Neural cell (in vitro differentiated cells): Measurements from ENCODE around the gene TBL1XR1. TPM values are rescaled to one million over a fixed set of nuclear protein-coding genes. Genes with fewer than 3 reads are reported as not detected.

Experiments used
- H2AFZ ChIP-seq: fragments of 200-600, 300-800 bp; sonication (generic), shearing (Covaris generic); 2 replicates; pipeline ENCODE4 v1.6.0; 2014; ENCODE audit warnings: low read depth, mild to moderate bottlenecking, antibody characterized with exemption, low read length, moderate library complexity
- H3F3A ChIP-seq: fragments of 200-600 bp; shearing (Covaris generic); 2 replicates; pipeline ENCODE4 v1.6.1; 2016; ENCODE audit warnings: mild to moderate bottlenecking, moderate library complexity, mixed read lengths, antibody characterized with exemption, low read length; ENCODE audit not compliant: insufficient read depth, poor library complexity, severe bottlenecking
- H3K27ac ChIP-seq: fragments of 200-600, 300-800 bp; sonication (generic), shearing (Covaris generic); 2 replicates; pipeline ENCODE4 v1.5.1; 2014; ENCODE audit warnings: mild to moderate bottlenecking, low read length, moderate library complexity
- H3K27me3 ChIP-seq: fragments of 300-800, 200-600 bp; sonication (generic), shearing (Covaris generic); 2 replicates; pipeline ENCODE4 v1.6.0; 2014; ENCODE audit warnings: mild to moderate bottlenecking, low read depth, low read length, moderate library complexity; ENCODE audit not compliant: insufficient read depth
- H3K36me3 ChIP-seq: fragments of 300-800, 200-600 bp; sonication (generic), shearing (Covaris generic); 2 replicates; pipeline ENCODE4 v1.5.1; 2014; ENCODE audit warnings: mild to moderate bottlenecking, antibody characterized with exemption, low read length, moderate library complexity; ENCODE audit not compliant: insufficient read depth
- H3K4me2 ChIP-seq: fragments of 300-800, 200-600 bp; sonication (generic), shearing (Covaris generic); 2 replicates; pipeline ENCODE4 v1.6.0; 2014; ENCODE audit warnings: mild to moderate bottlenecking, low read length
- H3K4me3 ChIP-seq: fragments of 300-800, 200-600 bp; sonication (generic), shearing (Covaris generic); 2 replicates; pipeline ENCODE4 v1.5.1; 2014; ENCODE audit warnings: mild to moderate bottlenecking, low read length, moderate library complexity
- H3K79me2 ChIP-seq: fragments of 200-600 bp; shearing (Covaris generic); replicated peaks from 2 replicates; pipeline ENCODE4 v1.6.0; 2014; ENCODE audit warnings: mild to moderate bottlenecking, low read length, moderate library complexity; ENCODE audit not compliant: insufficient read depth
- H3K9ac ChIP-seq: fragments of 300-800, 200-600 bp; sonication (generic), shearing (Covaris generic); 2 replicates; pipeline ENCODE4 v1.6.1; 2016; ENCODE audit warnings: mild to moderate bottlenecking, low read length, mixed read lengths
- H3K9me2 ChIP-seq: fragments of 200-600 bp; shearing (Covaris generic); 2 replicates; pipeline ENCODE4 v1.6.1; 2016; ENCODE audit warnings: mild to moderate bottlenecking, low read length, mixed read lengths; ENCODE audit not compliant: insufficient read depth
- H3K9me3 ChIP-seq: fragments of 200-600, 300-800 bp; sonication (generic), shearing (Covaris generic); 2 replicates; pipeline ENCODE4 v1.6.1; 2016; ENCODE audit warnings: mild to moderate bottlenecking, mixed run types, low read length, moderate library complexity, mixed read lengths
- H4K20me1 ChIP-seq: fragments of 200-600 bp; shearing (Covaris generic); 2 replicates; pipeline ENCODE4 v1.6.1; 2016; ENCODE audit warnings: mild to moderate bottlenecking, mixed run types; ENCODE audit not compliant: insufficient read depth
- EP300 ChIP-seq: fragments of 450-650 bp; conservative IDR thresholded peaks from 2 replicates; pipeline ENCODE4 v1.6.1; 2014; ENCODE audit warnings: antibody characterized with exemption, mild to moderate bottlenecking, moderate library complexity; ENCODE audit not compliant: poor library complexity, severe bottlenecking
- EZH2 ChIP-seq: fragments of 200-600, 300-800 bp; shearing (Covaris generic), sonication (generic); IDR thresholded peaks from 2 replicates; pipeline ENCODE4 v1.6.1; 2014; ENCODE audit warnings: antibody characterized with exemption, low read length, borderline replicate concordance, mild to moderate bottlenecking; ENCODE audit not compliant: insufficient read depth, poor library complexity, severe bottlenecking
- MXI1 ChIP-seq: fragments of 450-650 bp; conservative IDR thresholded peaks from 2 replicates; pipeline ENCODE4 v1.6.1; 2014; ENCODE audit warnings: antibody characterized with exemption, mild to moderate bottlenecking; ENCODE audit not compliant: poor library complexity, severe bottlenecking
- POLR2AphosphoS5 ChIP-seq: IDR thresholded peaks from 2 replicates; pipeline ENCODE4 v1.6.1; 2012
- RAD21 ChIP-seq: fragments of 450-650 bp; conservative IDR thresholded peaks from 2 replicates; pipeline ENCODE4 v1.6.1; 2014; ENCODE audit warnings: antibody characterized with exemption, mild to moderate bottlenecking, moderate library complexity
- REST ChIP-seq: IDR thresholded peaks from 2 replicates; pipeline ENCODE4 v1.6.1; 2012; ENCODE audit warnings: borderline replicate concordance
- SMC3 ChIP-seq: fragments of 450-650 bp; conservative IDR thresholded peaks from 2 replicates; pipeline ENCODE4 v1.6.1; 2014; ENCODE audit warnings: antibody characterized with exemption, mild to moderate bottlenecking, moderate library complexity; ENCODE audit not compliant: poor library complexity
- TAF1 ChIP-seq: IDR thresholded peaks from 2 replicates; pipeline ENCODE4 v1.6.1; 2012; ENCODE audit warnings: low read depth
- polyA plus RNA-seq: library from polyadenylated mRNA; depleted of rRNA; stranded (reverse); fragments of >200 nt; gene quantifications from 2 replicates; pipeline ENCODE4 v1.2.3, GENCODE V29; 2014
- TF ChIP-seq, protein P1 (sequence below): fragments of 450-650 bp; IDR thresholded peaks from 2 replicates; pipeline ENCODE4 v1.5.1; 2014; ENCODE audit warnings: antibody characterized with exemption, mild to moderate bottlenecking, moderate library complexity; ENCODE audit not compliant: poor library complexity, severe bottlenecking

TBL1XR1 gene
- polyA plus RNA-seq, 1 donor from 2014 or later, result 96.3 TPM

GRCh38 chr3:177145954-177146353, 51.3 kb downstream of the TBL1XR1 start:
- H3F3A ChIP-seq, result no peaks in the 10 kb centered on the region
- H3K4me2 ChIP-seq, result no peak overlapping the region
- no peaks in the 10 kb centered on the region for H3K9me3 ChIP-seq
- no peak overlapping the region for H3K9ac ChIP-seq
- H3K27me3 ChIP-seq, result no peaks in the 10 kb centered on the region
- no peak overlapping the region for H2AFZ ChIP-seq
- no peak for TF ChIP-seq EZH2
- no peak for TF ChIP-seq MXI1
- no peak overlapping the region for H3K4me3 ChIP-seq
- H3K79me2 ChIP-seq, result peaks cover 84% of the 10 kb centered on the region
- H3K9me2 ChIP-seq, result no peaks in the 10 kb centered on the region
- H4K20me1 ChIP-seq, result no peaks in the 10 kb centered on the region
- H3K27ac ChIP-seq, result no peak overlapping the region
- H3K36me3 ChIP-seq, result no peaks in the 10 kb centered on the region

- peaks cover 89% of the 10 kb centered on the region for H3K79me2 ChIP-seq
- no peak overlapping the region for H3K4me2 ChIP-seq
- TF ChIP-seq POLR2AphosphoS5 (no peak), EP300 (no peak), SMC3 (no peak), TAF1 (no peak), RAD21 (no peak), REST (no peak), MXI1 (no peak), EZH2 (no peak)
- TF ChIP-seq, protein P1, sequence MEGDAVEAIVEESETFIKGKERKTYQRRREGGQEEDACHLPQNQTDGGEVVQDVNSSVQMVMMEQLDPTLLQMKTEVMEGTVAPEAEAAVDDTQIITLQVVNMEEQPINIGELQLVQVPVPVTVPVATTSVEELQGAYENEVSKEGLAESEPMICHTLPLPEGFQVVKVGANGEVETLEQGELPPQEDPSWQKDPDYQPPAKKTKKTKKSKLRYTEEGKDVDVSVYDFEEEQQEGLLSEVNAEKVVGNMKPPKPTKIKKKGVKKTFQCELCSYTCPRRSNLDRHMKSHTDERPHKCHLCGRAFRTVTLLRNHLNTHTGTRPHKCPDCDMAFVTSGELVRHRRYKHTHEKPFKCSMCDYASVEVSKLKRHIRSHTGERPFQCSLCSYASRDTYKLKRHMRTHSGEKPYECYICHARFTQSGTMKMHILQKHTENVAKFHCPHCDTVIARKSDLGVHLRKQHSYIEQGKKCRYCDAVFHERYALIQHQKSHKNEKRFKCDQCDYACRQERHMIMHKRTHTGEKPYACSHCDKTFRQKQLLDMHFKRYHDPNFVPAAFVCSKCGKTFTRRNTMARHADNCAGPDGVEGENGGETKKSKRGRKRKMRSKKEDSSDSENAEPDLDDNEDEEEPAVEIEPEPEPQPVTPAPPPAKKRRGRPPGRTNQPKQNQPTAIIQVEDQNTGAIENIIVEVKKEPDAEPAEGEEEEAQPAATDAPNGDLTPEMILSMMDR, result no peak
- H3K36me3 ChIP-seq, result no peaks in the 10 kb centered on the region
- no peak overlapping the region for H2AFZ ChIP-seq
- H3F3A ChIP-seq, result no peaks in the 10 kb centered on the region
- H3K9me3 ChIP-seq, result no peaks in the 10 kb centered on the region
- H3K27me3 ChIP-seq, result no peaks in the 10 kb centered on the region
- no peaks in the 10 kb centered on the region for H3K9me2 ChIP-seq
- no peak overlapping the region for H3K9ac ChIP-seq
- H3K27ac ChIP-seq, result no peak overlapping the region
- H4K20me1 ChIP-seq, result no peaks in the 10 kb centered on the region
- no peak overlapping the region for H3K4me3 ChIP-seq
Observed at GRCh38 chr3:177145381-177145780, 51.9 kb downstream of the TBL1XR1 start.

DNA sequence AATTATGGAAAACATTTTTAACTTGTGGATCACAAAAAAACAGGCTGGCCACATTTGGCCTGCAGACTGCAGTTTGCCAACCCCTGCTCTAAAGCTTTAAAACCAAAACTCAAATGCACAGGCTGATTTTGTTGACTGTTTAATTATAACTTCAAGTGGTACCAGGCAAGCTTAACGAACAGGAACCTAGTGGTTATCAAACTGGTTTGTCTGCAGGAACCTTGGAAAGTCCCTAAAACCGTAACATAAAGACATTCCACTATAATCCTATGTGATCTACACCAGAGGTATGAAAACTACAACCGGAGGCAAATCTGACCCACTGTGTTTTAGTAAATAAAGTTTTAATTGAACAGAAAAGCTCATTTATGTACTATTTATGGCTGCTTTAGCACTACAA, 52.4 kb downstream of the TBL1XR1 start:
- H3K9ac ChIP-seq, result no peak overlapping the region
- H3K4me3 ChIP-seq, result no peak overlapping the region
- H3K9me2 ChIP-seq, result no peaks in the 10 kb centered on the region
- H3K27ac ChIP-seq, result no peak overlapping the region
- H3K27me3 ChIP-seq, result no peaks in the 10 kb centered on the region
- no peaks in the 10 kb centered on the region for H3F3A ChIP-seq
- H3K36me3 ChIP-seq, result no peaks in the 10 kb centered on the region
- no peak for TF ChIP-seq EZH2
- TF ChIP-seq RAD21, result no peak
- no peak for TF ChIP-seq POLR2AphosphoS5
- no peak for TF ChIP-seq EP300
- no peak for TF ChIP-seq MXI1
- no peak for TF ChIP-seq TAF1
- no peak for TF ChIP-seq SMC3
- no peak for TF ChIP-seq REST
- TF ChIP-seq, protein P1, result no peak
- no peaks in the 10 kb centered on the region for H4K20me1 ChIP-seq
- no peak overlapping the region for H3K4me2 ChIP-seq
- no peaks in the 10 kb centered on the region for H3K9me3 ChIP-seq
- H2AFZ ChIP-seq, result no peak overlapping the region
- peaks cover 88% of the 10 kb centered on the region for H3K79me2 ChIP-seq
